GM10248 (cell line): ENCODE data around the gene ZNF143.

ENCODE experiments used
- CTCF ChIA-PET: fragments of 300-600 bp; sonication (Branson Sonifier 250); formaldehyde crosslinking; extraction: SDS; loops from one replicate; lab custom pipeline; 2021; ENCODE audit warnings: antibody characterized with exemption; lab: Yijun Ruan, JAX
- POLR2A ChIA-PET: fragments of 350-650 bp; sonication (Branson Sonifier 250); formaldehyde crosslinking; extraction: SDS; loops from one replicate; lab custom pipeline; 2020; ENCODE audit warnings: antibody characterized with exemption; lab: Yijun Ruan, JAX
- DNase-seq: peaks from one replicate; pipeline ENCODE4 v3.0.0; 2012; ENCODE audit errors: extremely low spot score
- TF ChIP-seq, protein P1 (sequence below): IDR thresholded peaks from 2 replicates; pipeline ENCODE4 v1.5.1; 2012; ENCODE audit warnings: mild to moderate bottlenecking, low read depth; ENCODE audit errors: extremely low read depth, missing control alignments, control extremely low read depth

ZNF143 gene

DNA sequence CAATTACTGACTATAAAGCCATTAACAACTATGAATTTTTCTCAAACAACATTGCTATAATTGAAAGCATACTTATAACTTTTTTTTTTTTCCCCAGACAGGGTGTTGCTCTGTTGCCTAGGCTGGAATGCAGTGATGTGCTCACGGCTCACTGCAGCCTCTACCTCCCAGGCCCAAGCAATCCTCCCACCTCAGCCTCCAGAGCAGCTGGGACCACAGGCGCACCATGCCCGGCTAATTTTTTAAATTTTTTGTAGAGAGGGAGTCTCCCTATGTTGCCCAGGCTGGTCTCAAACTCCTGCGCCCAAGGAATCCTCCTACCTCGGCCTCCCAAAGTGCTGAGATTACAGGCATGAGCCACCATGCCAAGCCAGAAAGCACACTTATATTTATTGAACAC is 106.6 kb downstream of the ZNF143 start:
- TF ChIP-seq, protein P1, sequence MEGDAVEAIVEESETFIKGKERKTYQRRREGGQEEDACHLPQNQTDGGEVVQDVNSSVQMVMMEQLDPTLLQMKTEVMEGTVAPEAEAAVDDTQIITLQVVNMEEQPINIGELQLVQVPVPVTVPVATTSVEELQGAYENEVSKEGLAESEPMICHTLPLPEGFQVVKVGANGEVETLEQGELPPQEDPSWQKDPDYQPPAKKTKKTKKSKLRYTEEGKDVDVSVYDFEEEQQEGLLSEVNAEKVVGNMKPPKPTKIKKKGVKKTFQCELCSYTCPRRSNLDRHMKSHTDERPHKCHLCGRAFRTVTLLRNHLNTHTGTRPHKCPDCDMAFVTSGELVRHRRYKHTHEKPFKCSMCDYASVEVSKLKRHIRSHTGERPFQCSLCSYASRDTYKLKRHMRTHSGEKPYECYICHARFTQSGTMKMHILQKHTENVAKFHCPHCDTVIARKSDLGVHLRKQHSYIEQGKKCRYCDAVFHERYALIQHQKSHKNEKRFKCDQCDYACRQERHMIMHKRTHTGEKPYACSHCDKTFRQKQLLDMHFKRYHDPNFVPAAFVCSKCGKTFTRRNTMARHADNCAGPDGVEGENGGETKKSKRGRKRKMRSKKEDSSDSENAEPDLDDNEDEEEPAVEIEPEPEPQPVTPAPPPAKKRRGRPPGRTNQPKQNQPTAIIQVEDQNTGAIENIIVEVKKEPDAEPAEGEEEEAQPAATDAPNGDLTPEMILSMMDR = no peak
- no peak for DNase-seq
- CTCF ChIA-PET = interaction anchor here (1.2 to 8.1 kb wide), 5 partner anchors 29 to 181 kb away, joined by 3 to 54 read pairs (median 8); no protein-coding TSS in a partner anchor
- POLR2A ChIA-PET = no interaction called here

DNA sequence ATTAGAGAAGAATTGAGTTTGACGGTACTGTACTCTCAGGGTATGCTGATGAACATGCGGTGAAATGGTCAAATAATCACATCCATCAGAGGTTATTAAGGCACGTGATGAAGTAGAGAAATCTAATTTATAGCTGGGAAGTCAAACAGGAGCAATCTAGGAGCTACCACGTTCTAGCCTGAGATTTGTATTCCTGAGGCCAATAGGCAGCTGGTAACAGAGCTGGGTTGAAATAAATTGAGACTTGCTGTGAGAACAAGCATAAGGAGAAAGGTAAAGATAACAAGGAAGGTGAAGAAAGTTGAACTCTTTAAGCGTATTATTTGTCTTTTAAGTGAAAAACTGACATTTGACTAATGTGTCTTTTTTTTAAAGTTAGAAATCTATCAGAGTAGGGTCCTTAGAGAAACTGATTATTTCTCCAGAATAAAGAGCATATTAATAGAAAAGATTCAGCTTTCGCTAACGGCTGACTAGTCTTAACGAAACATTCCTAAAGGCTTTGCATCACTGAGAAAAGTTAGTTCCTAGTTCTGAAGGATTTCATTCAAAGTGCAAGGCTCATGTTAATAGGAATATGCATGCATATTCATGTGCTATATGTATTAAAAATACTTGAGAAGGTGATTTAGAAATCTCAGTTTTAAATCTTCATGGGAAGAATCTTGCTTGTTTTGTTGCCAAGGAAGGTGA is 107.5 kb downstream of the ZNF143 start:
- ChIA-PET CTCF (interaction anchor here (0.8 to 1.8 kb wide), 3 partner anchors 33 to 61 kb away, joined by 3 to 8 read pairs (median 4); no protein-coding TSS in a partner anchor), POLR2A (no interaction called here)
- DNase-seq = no peak
- TF ChIP-seq, protein P1 = no peak

DNA sequence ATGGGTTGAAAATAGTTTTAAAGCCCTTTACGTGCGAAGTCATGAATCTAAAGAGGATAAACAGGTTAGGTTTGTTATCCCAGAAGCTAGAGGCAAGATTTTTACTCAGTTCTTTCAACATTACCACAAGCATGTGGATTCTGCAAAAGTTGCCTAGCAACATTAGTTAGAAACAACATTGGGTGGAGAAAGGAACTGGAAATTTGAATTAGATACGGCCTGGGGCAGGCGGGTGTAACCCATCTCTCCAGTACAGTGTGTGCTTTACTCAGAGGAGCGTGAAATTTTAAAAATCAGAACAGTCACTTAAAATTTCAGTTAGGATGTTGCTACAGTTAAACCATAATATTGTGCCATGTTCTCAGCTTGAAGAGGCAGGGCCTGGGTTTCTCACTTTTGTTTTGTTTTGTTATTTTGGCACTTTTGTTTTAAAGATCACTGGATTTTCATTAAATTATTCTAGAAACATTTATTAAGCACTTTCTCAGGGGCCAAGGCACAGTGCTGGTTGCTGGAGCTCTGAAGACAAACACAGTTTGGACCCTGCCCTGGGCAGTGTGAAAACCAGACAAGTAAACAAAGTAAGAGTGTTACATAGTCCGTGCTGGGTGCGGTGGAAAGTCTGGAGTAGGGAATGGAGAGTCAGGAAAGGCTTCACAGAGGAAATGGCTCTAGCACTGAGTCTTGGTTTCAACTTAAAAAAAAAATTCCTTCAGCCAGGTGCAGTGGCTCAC is 108.2 kb downstream of the ZNF143 start:
- POLR2A ChIA-PET = no interaction called here
- TF ChIP-seq, protein P1 = no peak
- DNase-seq = no peak
- CTCF ChIA-PET = interaction anchor here (0.8 to 1.8 kb wide), 3 partner anchors 34 to 62 kb away, joined by 3 to 8 read pairs (median 4); no protein-coding TSS in a partner anchor

DNA sequence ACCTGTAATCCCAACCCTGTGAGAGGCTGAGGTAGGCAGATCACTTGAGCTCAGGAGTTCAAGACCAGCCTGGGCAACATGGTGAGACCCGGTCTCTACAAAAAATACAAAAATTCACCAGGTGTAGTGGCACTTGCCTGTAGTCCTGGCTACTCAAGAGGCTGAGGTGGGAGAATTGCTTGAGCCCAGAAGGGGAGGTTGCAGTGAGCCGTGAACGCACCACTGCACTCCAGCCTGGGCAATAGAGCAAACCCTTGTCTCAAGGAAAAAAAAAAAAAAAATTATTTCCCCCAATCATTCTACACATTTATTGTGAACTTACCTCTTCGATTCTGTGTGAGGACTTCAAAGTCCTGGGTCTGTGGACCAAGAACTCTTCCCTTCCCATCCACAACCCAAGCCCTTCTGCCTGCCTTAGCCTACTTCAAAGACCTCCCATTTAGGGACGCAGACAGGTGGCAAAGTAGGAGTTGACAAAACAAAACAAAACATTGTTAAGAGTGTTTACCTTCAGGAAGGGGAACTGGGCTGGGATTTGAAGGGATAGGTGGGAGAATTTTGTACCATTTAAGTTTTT is 108.9 kb downstream of the ZNF143 start:
- ChIA-PET POLR2A (no interaction called here), CTCF (interaction anchor here (1.8 kb wide), 1 partner anchor 35 kb away, joined by 8 read pairs; no protein-coding TSS in a partner anchor)
- TF ChIP-seq, protein P1 = no peak
- no peak for DNase-seq

DNA sequence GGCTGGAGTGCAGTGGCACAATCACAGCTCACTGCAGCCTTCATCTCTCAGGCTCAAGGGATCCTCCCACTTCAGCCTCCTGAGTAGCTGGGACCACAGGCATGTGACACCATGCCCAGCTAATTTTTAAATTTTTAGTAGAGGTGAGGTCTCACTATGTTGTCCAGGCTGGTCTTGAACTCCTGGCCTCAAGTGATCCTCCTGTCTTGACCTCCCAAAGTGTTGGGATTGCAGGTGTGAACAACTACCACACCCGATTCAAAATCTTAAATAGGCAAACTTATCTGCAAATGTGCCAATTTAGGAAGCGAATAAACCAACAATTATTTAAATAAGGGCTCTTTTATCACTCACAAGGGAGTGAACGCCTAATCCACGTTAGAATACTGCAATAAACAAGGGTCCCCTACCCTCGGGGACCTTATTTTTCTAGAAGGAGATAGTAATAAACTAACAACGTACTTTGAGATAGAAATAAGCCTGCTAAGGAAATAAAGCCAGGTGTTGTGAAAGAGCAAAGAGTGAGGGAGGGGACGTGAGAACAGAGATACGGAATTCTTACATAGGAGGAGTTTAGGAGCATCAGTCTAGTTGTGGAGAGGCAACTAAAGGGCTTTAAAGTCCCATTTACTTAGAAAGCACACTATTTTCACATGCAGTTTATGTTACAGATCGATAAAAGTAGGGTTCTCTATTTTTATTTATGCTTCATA is 109.7 kb downstream of the ZNF143 start:
- ChIA-PET CTCF (interaction anchor here (1.0 kb wide), 1 partner anchor 35 kb away, joined by 3 read pairs; no protein-coding TSS in a partner anchor), POLR2A (no interaction called here)
- TF ChIP-seq, protein P1 = no peak
- no peak for DNase-seq
